ENCODE data around the gene CATSPER3. TPM values are rescaled to one million over a fixed set of nuclear protein-coding genes. Genes with fewer than 3 reads are reported as not detected.
A peak's percentile ranks its signal among the peaks of the same experiment; 100 is the strongest.

CATSPER3 gene
- total RNA-seq, 4 donors from 2014 or later, result 0.23 to 0.59 TPM; not detected in 2

DNA sequence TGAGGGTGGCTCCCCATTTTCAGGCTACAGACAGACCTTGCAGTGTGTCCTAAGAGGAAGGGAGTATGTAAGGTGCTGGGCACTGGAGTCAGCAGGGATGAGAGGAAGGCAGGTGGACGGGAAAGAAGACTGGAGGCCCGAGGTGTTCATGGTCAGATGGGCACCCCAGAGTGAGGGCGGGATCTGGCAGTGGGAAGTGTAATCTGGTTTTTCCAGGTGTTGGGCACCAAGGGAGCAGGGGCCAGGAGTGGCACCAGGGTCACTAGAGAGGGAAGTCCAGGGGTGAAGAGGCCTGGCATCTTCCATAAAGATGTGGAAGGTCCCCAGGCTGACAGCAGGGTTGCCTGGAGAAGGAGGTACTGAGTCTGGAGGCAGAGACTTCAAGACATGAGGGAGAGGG, 36.7 kb downstream of the CATSPER3 start:
- DNase-seq (ENCODE audit: low spot score in 2 of 2), result no peak
- TF ChIP-seq, protein P1, sequence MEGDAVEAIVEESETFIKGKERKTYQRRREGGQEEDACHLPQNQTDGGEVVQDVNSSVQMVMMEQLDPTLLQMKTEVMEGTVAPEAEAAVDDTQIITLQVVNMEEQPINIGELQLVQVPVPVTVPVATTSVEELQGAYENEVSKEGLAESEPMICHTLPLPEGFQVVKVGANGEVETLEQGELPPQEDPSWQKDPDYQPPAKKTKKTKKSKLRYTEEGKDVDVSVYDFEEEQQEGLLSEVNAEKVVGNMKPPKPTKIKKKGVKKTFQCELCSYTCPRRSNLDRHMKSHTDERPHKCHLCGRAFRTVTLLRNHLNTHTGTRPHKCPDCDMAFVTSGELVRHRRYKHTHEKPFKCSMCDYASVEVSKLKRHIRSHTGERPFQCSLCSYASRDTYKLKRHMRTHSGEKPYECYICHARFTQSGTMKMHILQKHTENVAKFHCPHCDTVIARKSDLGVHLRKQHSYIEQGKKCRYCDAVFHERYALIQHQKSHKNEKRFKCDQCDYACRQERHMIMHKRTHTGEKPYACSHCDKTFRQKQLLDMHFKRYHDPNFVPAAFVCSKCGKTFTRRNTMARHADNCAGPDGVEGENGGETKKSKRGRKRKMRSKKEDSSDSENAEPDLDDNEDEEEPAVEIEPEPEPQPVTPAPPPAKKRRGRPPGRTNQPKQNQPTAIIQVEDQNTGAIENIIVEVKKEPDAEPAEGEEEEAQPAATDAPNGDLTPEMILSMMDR (IDR thresholded peaks at IDR 0.05), result no peak
- TF ChIP-seq POLR2A (IDR thresholded peaks at IDR 0.05), result no peak
- intact Hi-C loops (cut with DNase I; ENCODE audit: low total_unique reads), result no loop called here
- 86 to 88% methylated on average over 3 of the region's 3 CpGs for WGBS, 2 donors
- H3K4me3 ChIP-seq (ENCODE audit: low read depth, poor library complexity, severe bottlenecking), result no peak overlapping the region

DNA sequence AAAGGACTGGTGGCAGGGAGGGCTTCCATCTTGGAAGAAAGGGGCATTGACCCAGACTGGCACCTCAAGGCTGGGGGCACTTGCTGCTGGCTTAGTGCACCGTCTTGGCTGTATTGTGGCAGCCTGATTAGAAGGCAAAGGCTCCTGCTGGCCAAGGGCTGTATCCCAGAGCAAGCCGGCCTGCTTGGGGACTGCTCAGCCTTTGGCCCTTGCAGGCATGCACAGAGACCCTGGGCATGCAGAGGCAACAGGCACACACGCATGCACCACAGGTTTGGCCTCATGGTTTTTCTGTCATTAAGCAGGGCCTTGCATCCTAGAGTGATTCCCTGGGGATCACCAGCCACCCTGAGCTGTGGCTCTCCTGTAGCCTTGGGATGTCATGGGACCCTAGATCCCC, 37.4 kb downstream of the CATSPER3 start:
- TF ChIP-seq POLR2A (IDR thresholded peaks at IDR 0.05), result no peak
- TF ChIP-seq, protein P1 (IDR thresholded peaks at IDR 0.05), result no peak
- WGBS, 2 donors, result 69 to 72% methylated on average over 3 of the region's 3 CpGs
- intact Hi-C loops (cut with DNase I; ENCODE audit: low total_unique reads), result no loop called here
- no peak overlapping the region for H3K4me3 ChIP-seq (ENCODE audit: low read depth, poor library complexity, severe bottlenecking)
- no peak for DNase-seq (ENCODE audit: low spot score in 2 of 2)

DNA sequence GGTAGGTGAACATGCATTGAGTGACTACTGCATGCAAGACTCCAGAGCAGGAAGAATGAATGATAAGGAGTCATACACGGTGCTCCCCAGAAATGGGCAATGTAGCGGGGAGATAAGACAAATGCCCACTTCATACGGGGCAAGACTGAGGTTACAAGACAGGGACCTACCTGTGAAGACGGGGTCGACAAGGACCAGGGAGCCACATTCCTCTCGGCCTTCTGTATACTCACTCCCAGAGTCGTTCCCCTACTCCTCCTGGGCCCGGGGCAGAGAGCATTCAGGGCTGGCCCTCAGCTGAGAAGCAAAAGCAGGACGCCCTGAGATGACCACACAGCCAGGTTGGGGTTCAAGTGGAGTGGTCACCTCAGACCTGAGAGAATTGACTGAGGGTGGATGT, 39.6 kb downstream of the CATSPER3 start:
- intact Hi-C loops (cut with DNase I; ENCODE audit: low total_unique reads), result no loop called here
- 93 to 95% methylated on average over 9 of the region's 9 CpGs for whole genome bisulfite sequencing, 2 donors
- DNase-seq (ENCODE audit: low spot score in 2 of 2), result peak in 1 of 2 donors; percentile 74
- H3K4me3 ChIP-seq (ENCODE audit: low read depth, poor library complexity, severe bottlenecking), result no peak overlapping the region
- TF ChIP-seq, protein P1 (IDR thresholded peaks at IDR 0.05), result no peak
- no peak for TF ChIP-seq POLR2A (IDR thresholded peaks at IDR 0.05)

DNA sequence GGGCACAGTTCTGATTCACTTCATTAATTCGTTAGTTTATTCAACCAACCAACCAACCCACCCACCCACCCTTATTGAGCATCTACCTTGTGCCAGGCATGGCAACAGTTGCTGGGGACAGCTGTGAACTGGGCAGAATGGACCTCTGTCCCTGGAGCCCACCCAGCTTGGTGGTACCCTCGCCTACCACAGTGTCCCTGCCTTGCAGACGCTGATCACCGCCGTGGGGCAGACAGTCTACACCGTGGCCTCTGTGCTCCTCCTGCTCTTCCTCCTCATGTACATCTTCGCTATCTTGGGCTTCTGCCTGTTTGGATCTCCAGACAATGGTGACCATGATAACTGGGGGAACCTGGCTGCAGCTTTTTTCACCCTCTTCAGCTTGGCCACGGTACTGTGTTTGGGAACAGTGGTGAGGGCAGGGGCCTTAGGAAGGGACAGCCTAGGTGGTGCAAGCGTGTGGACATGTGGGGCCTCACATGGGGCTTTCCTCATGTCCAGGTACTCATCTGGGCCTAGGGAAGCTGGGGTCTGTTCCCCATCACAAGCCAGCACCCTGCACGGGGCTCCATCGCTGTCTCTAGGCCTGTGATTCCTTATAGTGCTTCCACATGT, 40.1 kb downstream of the CATSPER3 start:
- no peak for DNase-seq (ENCODE audit: low spot score in 2 of 2)
- 80 to 82% methylated on average over 11 of the region's 11 CpGs for WGBS, 2 donors
- H3K4me3 ChIP-seq (ENCODE audit: low read depth, poor library complexity, severe bottlenecking), result no peak overlapping the region

DNA sequence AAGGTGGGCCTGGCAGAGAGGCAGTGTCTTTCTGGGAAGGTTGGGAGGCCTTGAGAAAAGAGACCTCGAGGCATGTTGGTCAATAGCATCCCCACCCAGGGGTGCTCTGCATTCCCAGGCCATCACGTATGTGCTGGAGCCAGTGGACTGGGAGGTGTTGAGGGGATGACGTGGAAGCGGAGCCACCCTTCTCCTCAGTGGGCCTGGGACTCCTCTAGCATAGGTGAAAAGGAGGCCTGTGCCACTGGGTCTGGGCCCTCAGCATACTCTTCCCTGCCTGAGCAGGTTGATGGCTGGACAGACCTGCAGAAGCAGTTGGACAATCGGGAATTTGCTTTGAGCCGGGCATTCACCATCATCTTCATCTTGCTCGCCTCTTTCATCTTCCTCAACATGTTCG, 40.8 kb downstream of the CATSPER3 start:
- peak in 1 of 2 donors; percentile 71 for DNase-seq (ENCODE audit: low spot score in 2 of 2)
- WGBS, 2 donors, result 91 to 95% methylated on average over 7 to 8 of the region's 8 CpGs
- TF ChIP-seq, protein P1 (IDR thresholded peaks at IDR 0.05), result no peak
- no peak for TF ChIP-seq POLR2A (IDR thresholded peaks at IDR 0.05)
- no peak overlapping the region for H3K4me3 ChIP-seq (ENCODE audit: low read depth, poor library complexity, severe bottlenecking)
- intact Hi-C loops (cut with DNase I; ENCODE audit: low total_unique reads), result no loop called here

More for the DNA sequence above, 40.1 kb downstream of the CATSPER3 start:
- intact Hi-C loops (cut with DNase I; ENCODE audit: low total_unique reads), result no loop called here
- TF ChIP-seq, protein P1 (IDR thresholded peaks at IDR 0.05), result no peak
- TF ChIP-seq POLR2A (IDR thresholded peaks at IDR 0.05), result no peak
